ENCODE measurements around the gene DLGAP4.

DNA sequence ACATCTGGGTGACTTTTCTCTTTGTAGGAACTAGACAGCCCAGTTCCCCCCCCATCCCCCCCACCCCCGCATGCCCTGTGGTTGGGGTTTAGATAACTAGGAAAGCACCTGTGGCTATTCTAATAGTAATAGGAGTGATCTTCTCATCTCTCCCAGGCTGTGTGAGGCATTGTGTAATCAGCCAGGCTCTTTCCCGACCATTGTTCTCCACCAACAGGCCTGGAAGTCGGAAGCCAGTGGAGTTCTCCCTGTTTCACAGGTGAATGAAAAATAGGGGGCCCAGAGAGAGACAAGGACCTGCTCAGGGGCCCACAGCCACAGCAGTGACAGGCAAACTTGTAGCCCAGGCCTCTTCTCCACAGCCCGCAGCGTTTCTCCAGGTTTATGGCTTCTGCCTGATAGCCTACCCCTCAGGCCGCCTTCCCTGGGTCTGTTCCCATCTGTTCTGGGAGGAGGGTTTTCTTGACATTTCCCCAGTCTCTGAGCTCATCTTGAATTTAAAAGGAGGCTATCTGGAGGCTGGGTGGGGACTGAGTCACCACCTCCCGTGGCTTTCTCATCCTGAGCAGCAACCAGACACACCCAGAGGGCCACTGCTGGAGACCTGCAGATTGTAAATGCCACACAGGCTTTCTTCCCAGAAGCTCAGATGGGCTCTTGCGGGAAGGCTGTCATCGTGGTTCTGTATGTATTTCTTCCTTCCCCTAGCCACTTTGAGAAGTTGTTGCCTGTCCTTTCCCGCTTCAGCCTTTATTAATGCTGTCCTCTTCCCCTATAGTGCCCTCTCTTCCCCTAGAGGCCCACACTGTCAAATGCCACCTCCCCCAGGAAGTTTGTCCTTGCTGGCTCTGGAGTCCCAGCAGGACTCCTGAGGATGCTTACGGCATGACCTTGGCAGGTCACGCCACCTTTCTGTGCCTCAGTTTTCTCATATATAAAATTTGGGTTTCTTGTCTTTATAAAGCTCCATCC lies 159.3 kb downstream of the DLGAP4 start:
- TF ChIP-seq, protein P1, sequence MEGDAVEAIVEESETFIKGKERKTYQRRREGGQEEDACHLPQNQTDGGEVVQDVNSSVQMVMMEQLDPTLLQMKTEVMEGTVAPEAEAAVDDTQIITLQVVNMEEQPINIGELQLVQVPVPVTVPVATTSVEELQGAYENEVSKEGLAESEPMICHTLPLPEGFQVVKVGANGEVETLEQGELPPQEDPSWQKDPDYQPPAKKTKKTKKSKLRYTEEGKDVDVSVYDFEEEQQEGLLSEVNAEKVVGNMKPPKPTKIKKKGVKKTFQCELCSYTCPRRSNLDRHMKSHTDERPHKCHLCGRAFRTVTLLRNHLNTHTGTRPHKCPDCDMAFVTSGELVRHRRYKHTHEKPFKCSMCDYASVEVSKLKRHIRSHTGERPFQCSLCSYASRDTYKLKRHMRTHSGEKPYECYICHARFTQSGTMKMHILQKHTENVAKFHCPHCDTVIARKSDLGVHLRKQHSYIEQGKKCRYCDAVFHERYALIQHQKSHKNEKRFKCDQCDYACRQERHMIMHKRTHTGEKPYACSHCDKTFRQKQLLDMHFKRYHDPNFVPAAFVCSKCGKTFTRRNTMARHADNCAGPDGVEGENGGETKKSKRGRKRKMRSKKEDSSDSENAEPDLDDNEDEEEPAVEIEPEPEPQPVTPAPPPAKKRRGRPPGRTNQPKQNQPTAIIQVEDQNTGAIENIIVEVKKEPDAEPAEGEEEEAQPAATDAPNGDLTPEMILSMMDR (IDR thresholded peaks at IDR 0.05; ENCODE audit: insufficient read depth, low read length): no peak
- no peak for TF ChIP-seq SPI1 (IDR thresholded peaks at IDR 0.05; ENCODE audit: borderline replicate concordance, low read depth)
- no peak for TF ChIP-seq REST (IDR thresholded peaks at IDR 0.05; ENCODE audit: insufficient replicate concordance, low read depth)
- TF ChIP-seq GABPA (IDR thresholded peaks at IDR 0.05; ENCODE audit: low read depth): no peak
